ENCODE data around the gene OTULINL. TPM values are rescaled to one million over a fixed set of nuclear protein-coding genes. Genes with fewer than 3 reads are reported as not detected.

OTULINL gene
- total RNA-seq, 5 donors from 2014 or later (not counting 1 experiment from before 2014, with no cell fraction given), result 30.0 to 50.1 (median 32.6) TPM

DNA sequence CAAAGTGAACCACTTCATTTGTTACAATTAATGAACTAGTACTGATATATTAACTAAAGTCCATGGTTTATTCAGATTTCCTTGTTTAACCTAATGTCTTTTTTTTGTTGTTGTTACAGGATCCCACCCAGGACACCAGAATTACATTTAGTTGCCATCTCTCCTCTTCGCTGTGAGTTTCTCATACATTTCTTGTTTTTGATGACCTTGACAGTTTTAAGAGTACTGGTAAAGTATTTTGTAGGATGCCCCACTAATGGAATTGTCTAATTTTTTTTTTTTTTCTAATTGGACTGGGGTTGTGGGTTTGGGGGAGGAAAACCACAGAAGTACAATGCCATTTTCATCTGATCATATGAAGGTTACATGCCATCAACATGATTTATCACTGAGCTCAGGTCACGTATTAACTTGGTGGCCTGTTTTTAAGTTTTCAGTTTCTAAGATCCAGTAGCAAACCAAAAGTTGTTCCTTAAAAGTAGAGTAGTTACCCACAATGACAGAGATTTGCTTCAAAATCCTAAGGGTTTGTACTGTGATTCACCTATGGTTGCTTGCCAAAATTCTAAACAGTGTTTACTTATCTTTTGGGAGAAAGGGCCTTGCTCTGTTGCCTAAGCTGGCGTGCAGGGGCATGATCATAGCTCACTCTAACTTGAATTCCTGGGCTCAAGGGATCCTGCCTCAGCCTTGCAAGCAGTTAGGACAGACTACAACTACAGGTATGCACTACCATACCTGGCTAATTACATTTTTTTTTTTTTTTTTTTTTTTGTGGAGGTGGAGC lies 78.4 kb downstream of the OTULINL start:
- Mint-ChIP-seq H3K9me3 (no peaks in the 10 kb centered on the region), H3K4me1 (peaks cover 20 to 42% (median 25%) of the 10 kb centered on the region in 3 donors), H3K27ac (no peak overlapping the region), H3K4me3 (no peak overlapping the region), H3K27me3 (no peaks in the 10 kb centered on the region), H3K36me3 (no peaks in the 10 kb centered on the region)
- WGBS (ENCODE audit: insufficient coverage), result 86% methylated on average over 1 of the region's 3 CpGs
- ChIA-PET POLR2A (interaction anchor here (0.6 kb wide), 2 partner anchors 13 to 1816 kb away, joined by 7 read pairs; no protein-coding TSS in a partner anchor), CTCF (interaction anchor here (0.5 to 1.1 kb wide), 7 partner anchors 9 to 321 kb away, joined by 3 to 8 read pairs (median 3); no protein-coding TSS in a partner anchor)
- Histone ChIP-seq H3K9me3 (no peaks in the 10 kb centered on the region), H3K36me3 (ENCODE audit: control insufficient read depth in 2 of 2, extremely low read depth in 1 of 2, insufficient read depth in 1 of 2, low read length in 1 of 2) (no peaks in the 10 kb centered on the region), H3K4me3 (ENCODE audit: control insufficient read depth in 1 of 2, extremely low read depth in 1 of 2, low read length in 1 of 2) (no peak overlapping the region), H3K4me1 (ENCODE audit: control insufficient read depth in 1 of 2, extremely low read depth in 1 of 2, insufficient read depth in 2 of 2, low read length in 2 of 2) (peaks cover 8 to 12% of the 10 kb centered on the region in 2 experiments), H3K27ac (ENCODE audit: low read length) (no peak overlapping the region), H3K27me3 (replicated peaks in 1 of 2; ENCODE audit: control insufficient read depth in 2 of 2, extremely low read depth in 1 of 2, insufficient read depth in 2 of 2, low read length in 1 of 2) (no peaks in the 10 kb centered on the region)
- DNase-seq (no peak), ATAC-seq (replicated peaks in 1 of 4) (no peak)

DNA sequence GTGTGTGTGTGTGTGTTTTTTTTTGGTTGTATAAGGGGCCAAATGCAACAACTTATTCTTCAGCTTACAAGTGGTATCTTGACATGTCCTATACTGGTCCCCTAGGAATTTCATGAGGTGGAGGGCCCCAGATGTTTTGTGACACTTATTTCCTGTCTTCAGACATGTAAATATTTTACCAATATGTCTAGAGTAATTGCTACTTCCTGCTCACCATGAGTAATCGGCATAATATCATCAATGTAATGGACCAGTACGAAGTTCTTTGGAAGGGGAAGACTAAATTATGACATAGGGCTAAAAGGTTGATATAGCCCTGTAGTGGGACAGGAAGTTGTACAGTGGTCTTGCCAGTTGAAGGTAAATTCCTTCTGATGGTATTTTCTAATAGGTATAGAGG lies 79.2 kb downstream of the OTULINL start:
- Mint-ChIP-seq H3K27me3 (no peaks in the 10 kb centered on the region), H3K4me1 (peaks cover 23 to 44% (median 27%) of the 10 kb centered on the region in 3 donors), H3K9me3 (no peaks in the 10 kb centered on the region), H3K27ac (no peak overlapping the region), H3K4me3 (no peak overlapping the region), H3K36me3 (no peaks in the 10 kb centered on the region)
- CTCF ChIA-PET, result interaction anchor here (0.5 to 1.9 kb wide), 6 partner anchors 10 to 219 kb away, joined by 3 to 10 read pairs (median 4); no protein-coding TSS in a partner anchor
- Histone ChIP-seq H3K9me3 (no peaks in the 10 kb centered on the region), H3K27ac (ENCODE audit: low read length) (no peak overlapping the region), H3K36me3 (ENCODE audit: control insufficient read depth in 2 of 2, extremely low read depth in 1 of 2, insufficient read depth in 1 of 2, low read length in 1 of 2) (no peaks in the 10 kb centered on the region), H3K4me3 (ENCODE audit: control insufficient read depth in 1 of 2, extremely low read depth in 1 of 2, low read length in 1 of 2) (no peak overlapping the region), H3K27me3 (replicated peaks in 1 of 2; ENCODE audit: control insufficient read depth in 2 of 2, extremely low read depth in 1 of 2, insufficient read depth in 2 of 2, low read length in 1 of 2) (no peaks in the 10 kb centered on the region), H3K4me1 (ENCODE audit: control insufficient read depth in 1 of 2, extremely low read depth in 1 of 2, insufficient read depth in 2 of 2, low read length in 2 of 2) (peaks cover 10 to 14% of the 10 kb centered on the region in 2 experiments)
- DNase-seq (no peak), ATAC-seq (replicated peaks in 1 of 4) (no peak)
- 73% methylated on average over 1 of the region's 2 CpGs for WGBS (ENCODE audit: insufficient coverage)
- POLR2A ChIA-PET, result interaction anchor here (0.6 kb wide), 2 partner anchors 12 to 1815 kb away, joined by 7 read pairs; no protein-coding TSS in a partner anchor

Other genes starting within 250 kb of the OTULINL start
- gene OTULIN, start 82.9 kb downstream of the OTULINL start, total RNA-seq, result 10 to 100 TPM; 57.6 to 67.1 (median 61.2) TPM

Measured in T-cell (primary cell).